PC-3 (cell line): ENCODE results near the gene EFCAB14. TPM values are rescaled to one million over a fixed set of nuclear protein-coding genes. Genes with fewer than 3 reads are reported as not detected.

Experiments
- ATAC-seq: fragments of 200-7000 bp; cut with Tn5 transposase; 2 replicates; pipeline ENCODE4 v1.9.1; 2020; ENCODE audit warnings: mild to moderate bottlenecking, moderate library complexity
- BruUV-seq: library from RNA; stranded (reverse); fragments of 400-500 nt; replicated peaks from 2 replicates; lab custom pipeline; 2021; lab: Mats Ljungman, UMichigan
- CTCF ChIA-PET: fragments of 300-600 bp; sonication (Branson Sonifier 250); formaldehyde crosslinking; loops from one replicate; lab custom pipeline; 2022; ENCODE audit warnings: antibody characterized with exemption; lab: Charles Lee
- POLR2A ChIA-PET: fragments of 300-600 bp; sonication (Branson Sonifier 250); formaldehyde crosslinking; loops from one replicate; lab custom pipeline; 2022; ENCODE audit warnings: antibody characterized with exemption; ENCODE audit not compliant: unreplicated experiment; lab: Charles Lee
- DNase-seq: peaks from one replicate; pipeline ENCODE4 v3.0.0-alpha.2; 2015
- H2AFZ ChIP-seq: fragments of 300-600 bp; sonication (generic); 2 replicates; pipeline ENCODE4 v1.6.0; 2016; ENCODE audit warnings: antibody characterized with exemption, low read length
- H3F3A ChIP-seq: fragments of 300-600 bp; sonication (generic); one replicate; pipeline ENCODE4 v1.6.0; 2017; ENCODE audit warnings: antibody characterized with exemption, low read length, control low read depth, mild to moderate bottlenecking; ENCODE audit not compliant: unreplicated experiment
- H3K27ac ChIP-seq: fragments of 300-600 bp; sonication (generic); 2 replicates; pipeline ENCODE4 v1.5.1; 2016; ENCODE audit warnings: mild to moderate bottlenecking, low read length
- H3K27me3 ChIP-seq: fragments of 300-600 bp; sonication (generic); 2 replicates; pipeline ENCODE4 v1.6.1; 2016; ENCODE audit warnings: low read length, mixed read lengths
- H3K36me3 ChIP-seq: fragments of 300-600 bp; sonication (generic); 2 replicates; pipeline ENCODE4 v1.6.1; 2016; ENCODE audit warnings: low read depth, mixed run types, low read length, mixed read lengths
- H3K4me1 ChIP-seq: fragments of 300-600 bp; sonication (generic); 2 replicates; pipeline ENCODE4 v1.5.1; 2016; ENCODE audit warnings: low read length; ENCODE audit not compliant: insufficient read depth
- H3K4me2 ChIP-seq: fragments of 300-600 bp; sonication (generic); 2 replicates; pipeline ENCODE4 v1.6.0; 2016; ENCODE audit warnings: low read length
- H3K4me3 ChIP-seq: fragments of 300-600 bp; sonication (generic); 2 replicates; pipeline ENCODE4 v1.5.1; 2016; ENCODE audit warnings: mild to moderate bottlenecking, low read length, mixed read lengths
- H3K79me2 ChIP-seq: fragments of 300-600 bp; sonication (generic); 2 replicates; pipeline ENCODE4 v1.6.1; 2017; ENCODE audit warnings: low read length, mixed read lengths
- H3K9ac ChIP-seq: fragments of 300-600 bp; sonication (generic); 2 replicates; pipeline ENCODE4 v1.6.0; 2016; ENCODE audit warnings: mild to moderate bottlenecking, low read length
- H3K9me2 ChIP-seq: fragments of 300-600 bp; sonication (generic); replicated peaks from 2 replicates; pipeline ENCODE4 v1.6.1; 2016; ENCODE audit warnings: mixed run types, low read length, mixed read lengths
- H3K9me3 ChIP-seq: fragments of 300-600 bp; sonication (generic); 2 replicates; pipeline ENCODE4 v1.6.1; 2016; ENCODE audit warnings: low read length, mixed read lengths
- H4K20me1 ChIP-seq: fragments of 300-600 bp; sonication (generic); 2 replicates; pipeline ENCODE4 v1.6.1; 2016; ENCODE audit warnings: low read length, mixed read lengths
- EZH2 ChIP-seq: fragments of 300-600 bp; sonication (generic); IDR thresholded peaks from one replicate; pipeline ENCODE4 v1.6.1; 2017; ENCODE audit warnings: antibody characterized with exemption, mild to moderate bottlenecking, low read length; ENCODE audit not compliant: unreplicated experiment
- EZH2phosphoT487 ChIP-seq: fragments of 300-600 bp; sonication (generic); IDR thresholded peaks from 2 replicates; pipeline ENCODE4 v1.6.1; 2018; ENCODE audit warnings: mild to moderate bottlenecking, antibody characterized with exemption, low read length, borderline replicate concordance
- intact Hi-C: fragments of 100-400 bp; cut with micrococcal nuclease; formaldehyde crosslinking; loops from 2 replicates; pipeline ENCODE4 v1.9.0; 2023
- total RNA-seq: library from RNA; depleted of rRNA; stranded (reverse); fragments of >200 nt; gene quantifications from 2 replicates; pipeline ENCODE4 v1.2.3, GENCODE V29; 2014
- TF ChIP-seq, protein P1 (sequence below): fragments of 300-600 bp; sonication (generic); conservative IDR thresholded peaks from 2 replicates; pipeline ENCODE4 v1.5.1; 2017; ENCODE audit warnings: antibody characterized with exemption, low read depth, mild to moderate bottlenecking, low read length

EFCAB14 gene
- total RNA-seq, 1 experiment from 2014 or later, result 45.7 TPM

- Histone ChIP-seq H3K79me2 (no peaks in the 10 kb centered on the region), H3K27ac (no peak overlapping the region), H3K27me3 (no peaks in the 10 kb centered on the region), H3K4me2 (no peak overlapping the region), H3K9me2 (no peaks in the 10 kb centered on the region), H3F3A (peaks cover 4% of the 10 kb centered on the region), H3K4me3 (no peak overlapping the region), H4K20me1 (no peaks in the 10 kb centered on the region), H3K4me1 (peaks cover 12% of the 10 kb centered on the region), H3K9ac (no peak overlapping the region), H2AFZ (no peak overlapping the region), H3K36me3 (peaks cover 44% of the 10 kb centered on the region), H3K9me3 (peaks cover 10% of the 10 kb centered on the region)
- POLR2A ChIA-PET, result no interaction called here
- intact Hi-C loops, result no loop called here
- TF ChIP-seq, protein P1, sequence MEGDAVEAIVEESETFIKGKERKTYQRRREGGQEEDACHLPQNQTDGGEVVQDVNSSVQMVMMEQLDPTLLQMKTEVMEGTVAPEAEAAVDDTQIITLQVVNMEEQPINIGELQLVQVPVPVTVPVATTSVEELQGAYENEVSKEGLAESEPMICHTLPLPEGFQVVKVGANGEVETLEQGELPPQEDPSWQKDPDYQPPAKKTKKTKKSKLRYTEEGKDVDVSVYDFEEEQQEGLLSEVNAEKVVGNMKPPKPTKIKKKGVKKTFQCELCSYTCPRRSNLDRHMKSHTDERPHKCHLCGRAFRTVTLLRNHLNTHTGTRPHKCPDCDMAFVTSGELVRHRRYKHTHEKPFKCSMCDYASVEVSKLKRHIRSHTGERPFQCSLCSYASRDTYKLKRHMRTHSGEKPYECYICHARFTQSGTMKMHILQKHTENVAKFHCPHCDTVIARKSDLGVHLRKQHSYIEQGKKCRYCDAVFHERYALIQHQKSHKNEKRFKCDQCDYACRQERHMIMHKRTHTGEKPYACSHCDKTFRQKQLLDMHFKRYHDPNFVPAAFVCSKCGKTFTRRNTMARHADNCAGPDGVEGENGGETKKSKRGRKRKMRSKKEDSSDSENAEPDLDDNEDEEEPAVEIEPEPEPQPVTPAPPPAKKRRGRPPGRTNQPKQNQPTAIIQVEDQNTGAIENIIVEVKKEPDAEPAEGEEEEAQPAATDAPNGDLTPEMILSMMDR, result no peak
- TF ChIP-seq EZH2phosphoT487 (no peak), EZH2 (no peak)
- CTCF ChIA-PET, result no interaction called here
- no peak for DNase-seq
- ATAC-seq, result no peak
- no TSS peak for BruUV-seq
These were observed 68.4 kb downstream of the EFCAB14 start for GRCh38 chr1:46650491-46650890.

DNA sequence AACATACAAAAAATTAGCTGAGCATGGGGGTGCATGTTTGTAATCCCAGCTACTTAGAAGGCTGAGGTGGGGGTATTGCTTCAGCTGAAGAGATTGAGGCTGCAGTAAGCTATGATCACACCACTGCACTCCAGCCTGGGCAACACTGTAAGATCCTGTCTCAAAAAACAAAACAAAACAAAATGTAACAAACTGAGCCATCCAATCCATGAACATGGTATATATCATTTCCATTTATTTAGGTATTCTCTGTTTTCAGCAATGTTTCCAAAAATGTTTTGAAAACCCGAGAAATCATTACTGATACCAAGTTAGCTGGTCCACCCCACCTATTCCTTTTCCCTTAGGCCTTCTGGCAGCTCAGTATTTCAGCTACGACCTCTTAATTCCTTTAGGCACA lies 69.2 kb downstream of the EFCAB14 start:
- ChIA-PET CTCF (no interaction called here), POLR2A (no interaction called here)
- Histone ChIP-seq H3K4me3 (no peak overlapping the region; the same call in 1 of the 2 replicates), H3K36me3 (peaks cover 38% of the 10 kb centered on the region), H3K9me2 (no peaks in the 10 kb centered on the region), H3K4me1 (peaks cover 12% of the 10 kb centered on the region), H3K27ac (no peak overlapping the region), H3K9me3 (peaks cover 10% of the 10 kb centered on the region), H3K79me2 (no peaks in the 10 kb centered on the region), H3K9ac (no peak overlapping the region), H3K4me2 (no peak overlapping the region), H4K20me1 (no peaks in the 10 kb centered on the region), H2AFZ (no peak overlapping the region), H3F3A (peaks cover 4% of the 10 kb centered on the region), H3K27me3 (no peaks in the 10 kb centered on the region)
- TF ChIP-seq EZH2phosphoT487 (no peak), EZH2 (no peak)
- TF ChIP-seq, protein P1, result no peak
- ATAC-seq, result no peak
- no TSS peak for BruUV-seq
- intact Hi-C loops, result no loop called here
- DNase-seq, result no peak

GRCh38 chr1:46647611-46648010 lies 71.3 kb downstream of the EFCAB14 start:
- CTCF ChIA-PET, result no interaction called here
- H3K36me3 ChIP-seq, result peaks cover 34% of the 10 kb centered on the region
- POLR2A ChIA-PET, result interaction anchor here (0.7 kb wide), 1 partner anchor 48 kb away, joined by 4 read pairs; no protein-coding TSS in a partner anchor

More at GRCh38 chr1:46647611-46648010, 71.3 kb downstream of the EFCAB14 start:
- ATAC-seq (no peak), DNase-seq (no peak)
- H3K4me1 ChIP-seq, result peaks cover 20% of the 10 kb centered on the region
- no peak overlapping the region for H3K4me3 ChIP-seq
- no peak overlapping the region for H3K27ac ChIP-seq
- H3K9ac ChIP-seq, result no peak overlapping the region
- no peak overlapping the region for H3K4me2 ChIP-seq
- BruUV-seq, result no TSS peak
- no peaks in the 10 kb centered on the region for H3K27me3 ChIP-seq
- H2AFZ ChIP-seq, result no peak overlapping the region
- TF ChIP-seq, protein P1, result no peak
- no peak for TF ChIP-seq EZH2phosphoT487
- TF ChIP-seq EZH2, result no peak
- no peaks in the 10 kb centered on the region for H3K9me2 ChIP-seq
- H3K9me3 ChIP-seq, result peaks cover 10% of the 10 kb centered on the region
- H4K20me1 ChIP-seq, result no peaks in the 10 kb centered on the region
- peaks cover 4% of the 10 kb centered on the region for H3F3A ChIP-seq
- H3K79me2 ChIP-seq, result no peaks in the 10 kb centered on the region
- intact Hi-C loops, result no loop called here
